GM19438 (cell line): ENCODE results near the gene DENND10.

Experiments used
- ATAC-seq: cut with Tn5 transposase; IDR thresholded peaks from one replicate; pipeline ENCODE4 v1.9.1; 2021; ENCODE audit warnings: low read depth; ENCODE audit not compliant: unreplicated experiment

The DENND10 gene, protein sequence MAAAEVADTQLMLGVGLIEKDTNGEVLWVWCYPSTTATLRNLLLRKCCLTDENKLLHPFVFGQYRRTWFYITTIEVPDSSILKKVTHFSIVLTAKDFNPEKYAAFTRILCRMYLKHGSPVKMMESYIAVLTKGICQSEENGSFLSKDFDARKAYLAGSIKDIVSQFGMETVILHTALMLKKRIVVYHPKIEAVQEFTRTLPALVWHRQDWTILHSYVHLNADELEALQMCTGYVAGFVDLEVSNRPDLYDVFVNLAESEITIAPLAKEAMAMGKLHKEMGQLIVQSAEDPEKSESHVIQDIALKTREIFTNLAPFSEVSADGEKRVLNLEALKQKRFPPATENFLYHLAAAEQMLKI

DNA sequence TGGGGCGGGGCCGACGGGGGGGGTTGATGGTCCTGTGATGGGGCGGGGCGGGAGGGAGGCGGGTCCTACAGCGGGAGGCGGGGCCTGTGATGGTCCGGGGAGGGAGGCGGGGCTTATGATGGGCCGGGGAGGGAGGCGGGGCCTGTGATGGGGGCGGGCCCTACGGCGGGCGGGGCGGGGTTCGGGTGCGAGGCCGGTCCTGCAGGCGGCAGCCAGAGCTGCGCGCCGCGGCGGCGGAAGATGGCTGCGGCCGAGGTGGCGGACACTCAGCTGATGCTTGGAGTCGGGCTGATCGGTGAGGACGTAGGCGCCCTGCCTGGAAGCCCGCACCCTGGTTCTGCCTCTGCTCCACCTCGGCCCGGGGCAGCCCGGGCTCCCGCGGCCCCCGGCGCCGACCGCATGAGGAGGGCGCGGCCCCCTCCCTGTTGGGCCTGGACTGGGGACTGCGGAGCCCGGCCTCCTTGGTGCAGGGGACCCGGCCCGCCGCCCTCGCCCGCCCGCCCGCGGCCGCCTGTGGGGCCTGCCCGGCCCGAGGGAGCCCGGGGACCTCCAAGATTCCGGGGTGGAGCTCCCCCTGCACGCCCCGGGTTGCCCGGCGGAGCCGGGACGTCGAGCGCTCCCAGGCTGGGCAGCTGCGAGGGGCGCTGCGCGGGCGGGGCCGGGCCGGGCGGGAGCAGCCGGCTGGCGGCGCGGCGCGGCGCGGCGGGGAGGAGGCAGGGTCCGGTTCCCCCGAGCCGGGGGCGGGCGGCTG lies at the start of gene DENND10:
Gene DENND10, plus strand, starts transcription at position 211 of the 751 bp plus-strand sequence. Its CDS starts 30 bp downstream, at position 241.
- peak; percentile 71 for ATAC-seq

DNA sequence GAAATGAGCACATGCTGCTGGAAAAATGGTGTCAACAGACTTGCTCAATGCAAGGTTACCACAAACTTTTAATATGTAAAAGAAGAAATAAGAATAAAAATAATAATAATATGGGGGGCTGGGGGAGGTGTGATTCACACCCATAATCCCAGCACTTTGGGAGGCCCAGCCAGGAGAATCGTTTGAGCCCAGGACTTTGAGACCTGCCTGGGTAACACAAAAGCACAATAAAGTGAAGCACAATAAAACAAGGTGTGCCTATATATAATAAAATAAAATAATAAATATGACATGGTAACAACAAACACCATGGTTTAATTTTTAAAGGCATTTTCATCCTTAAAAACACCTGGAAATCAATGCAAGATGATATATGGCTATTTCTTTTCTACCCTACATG lies 48.4 kb upstream of the DENND10 start:
- ATAC-seq: no peak

DNA sequence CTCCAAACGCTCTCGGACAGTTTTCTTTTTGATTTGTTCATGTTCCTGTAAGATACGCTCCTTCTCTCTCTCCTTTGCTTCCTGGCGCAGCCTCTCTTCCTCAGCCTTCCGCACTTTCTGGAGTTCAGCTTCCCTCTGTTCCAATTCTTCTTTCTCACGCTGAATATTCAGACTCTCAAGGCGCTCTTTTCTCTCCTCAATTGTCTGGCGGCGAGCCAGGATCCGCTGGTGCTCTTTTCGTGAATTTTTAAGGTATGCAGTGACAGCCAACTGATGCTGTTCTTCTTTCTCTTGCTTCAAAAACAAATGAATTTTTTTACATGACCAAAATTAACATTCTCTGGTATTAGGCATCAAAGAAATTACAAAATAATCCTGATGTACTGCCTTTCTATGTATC lies 45.9 kb upstream of the DENND10 start:
- ATAC-seq: no peak

DNA sequence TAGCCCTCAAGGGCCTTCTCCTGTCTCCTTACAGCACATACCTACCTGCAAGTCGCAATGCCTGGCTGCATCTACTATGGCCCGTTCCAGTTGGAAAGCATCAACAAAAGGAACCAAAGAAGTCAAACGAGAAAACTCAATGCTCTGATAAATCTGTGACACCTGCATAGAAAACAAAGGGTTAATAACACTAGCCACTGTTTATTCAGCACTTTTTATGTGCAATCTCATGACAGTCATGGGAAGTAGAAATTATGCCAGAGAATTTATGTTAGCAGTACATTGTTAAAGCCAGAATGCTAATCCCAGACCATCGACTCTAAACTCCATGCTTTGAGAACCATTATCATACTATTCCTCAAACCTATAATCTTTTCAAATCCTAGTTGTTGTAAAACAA lies 44.4 kb upstream of the DENND10 start:
- ATAC-seq: no peak

DNA sequence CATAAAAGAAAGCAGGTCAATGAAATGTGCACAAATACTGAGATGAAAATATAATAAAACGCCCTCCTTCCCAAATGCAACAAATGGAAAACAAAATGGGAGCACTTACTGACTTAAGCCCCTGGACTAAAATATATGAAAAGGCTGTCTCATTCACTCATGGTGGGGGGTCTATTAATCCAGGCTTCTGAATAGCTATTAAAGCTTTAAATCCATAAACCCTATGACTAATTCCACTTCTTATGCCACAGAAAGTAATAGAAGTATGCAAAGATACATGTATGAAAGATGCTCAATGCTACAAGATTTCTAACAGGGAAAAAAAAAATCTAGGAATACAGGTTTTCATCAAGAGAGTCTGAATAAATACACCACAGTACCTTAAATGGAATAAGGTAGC lies 43.8 kb upstream of the DENND10 start:
- no peak for ATAC-seq

DNA sequence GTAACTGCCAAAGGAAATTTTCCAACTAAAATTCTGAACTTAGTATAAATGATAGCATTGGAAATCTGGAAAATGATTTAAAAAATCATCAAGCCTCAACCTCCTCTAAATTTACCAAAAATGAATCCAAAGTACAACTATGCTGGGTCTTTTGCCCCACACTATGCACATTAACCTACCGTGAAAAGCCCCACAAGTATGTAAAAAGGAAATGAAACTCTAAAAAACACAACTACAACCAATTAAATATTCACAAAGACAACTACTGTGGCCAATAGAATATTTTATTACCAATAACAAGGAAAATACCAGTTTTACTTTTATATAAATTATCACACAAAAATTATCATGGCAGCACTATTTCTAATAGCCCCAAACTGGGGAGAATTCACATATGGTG lies 42.6 kb upstream of the DENND10 start:
- no peak for ATAC-seq

DNA sequence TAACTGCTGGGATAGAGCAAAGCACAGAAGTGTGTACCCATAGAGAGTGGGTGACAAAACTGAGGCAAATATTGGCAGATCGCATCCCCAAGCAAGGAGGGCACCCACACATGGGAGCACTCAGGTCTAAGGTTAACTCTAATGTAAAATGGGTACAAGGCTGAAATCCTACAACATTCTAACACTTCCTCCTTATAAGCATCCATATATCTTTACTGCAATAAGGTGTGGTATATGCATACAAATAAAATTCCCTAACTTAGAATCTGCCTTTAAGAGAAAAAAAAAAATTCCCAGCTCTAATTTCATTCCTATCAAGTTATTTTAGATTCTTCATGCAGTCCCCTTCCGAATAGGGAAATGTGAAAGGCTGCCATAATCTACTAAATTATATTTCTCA lies 42.0 kb upstream of the DENND10 start:
- no peak for ATAC-seq

DNA sequence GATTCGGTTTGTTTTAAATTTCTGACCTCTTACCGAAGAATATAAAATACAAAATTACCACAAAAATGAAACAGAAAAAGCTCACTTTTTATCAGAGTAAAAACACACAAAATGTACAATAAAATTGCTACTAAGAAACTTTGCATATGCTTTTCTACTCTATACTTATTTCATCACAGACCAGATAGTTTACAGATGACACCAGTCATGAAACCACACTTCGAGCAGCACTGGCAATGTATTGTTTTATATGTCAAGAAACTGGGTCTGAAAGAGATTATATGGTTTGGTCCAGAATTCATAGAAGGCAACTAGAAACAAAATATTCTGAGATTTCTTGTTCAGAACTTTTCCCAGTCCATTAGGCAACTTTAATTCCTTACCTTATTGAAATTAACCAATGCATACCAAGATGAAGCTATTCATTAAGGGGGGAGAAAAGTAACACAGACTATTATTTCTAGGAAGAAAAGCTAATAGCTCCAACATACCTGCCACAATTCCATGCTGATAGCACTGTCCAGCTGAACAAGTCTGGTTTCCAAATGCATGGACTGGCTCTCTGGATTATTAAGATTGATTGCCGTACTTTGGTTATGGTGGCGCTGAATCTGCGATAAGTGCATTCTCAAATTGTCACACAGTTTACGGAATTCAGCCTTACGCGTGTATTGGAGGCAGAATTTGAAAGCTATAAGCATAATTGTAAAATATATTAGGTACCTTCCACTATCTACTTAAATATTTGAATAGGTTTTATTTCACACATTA lies 33.3 kb upstream of the DENND10 start:
- no peak for ATAC-seq

DNA sequence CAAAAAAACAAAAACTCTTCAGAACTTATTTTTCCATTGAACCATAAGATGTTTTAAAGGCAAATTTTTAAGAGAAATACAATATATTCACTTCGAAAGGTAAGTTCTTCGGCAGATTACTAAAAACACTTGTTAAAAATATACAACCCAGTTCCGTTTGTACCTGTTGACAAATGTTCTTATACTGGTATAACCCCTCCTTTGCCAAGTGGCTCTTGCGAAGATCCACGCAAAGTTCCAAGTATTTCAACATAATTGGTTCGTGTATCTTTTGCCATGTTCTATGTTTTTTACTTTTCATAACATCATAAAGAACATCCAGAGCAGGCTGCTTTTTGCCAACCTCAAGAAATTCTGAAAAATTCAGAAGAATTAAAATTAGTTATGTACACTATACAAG lies 30.3 kb upstream of the DENND10 start:
- ATAC-seq: no peak

DNA sequence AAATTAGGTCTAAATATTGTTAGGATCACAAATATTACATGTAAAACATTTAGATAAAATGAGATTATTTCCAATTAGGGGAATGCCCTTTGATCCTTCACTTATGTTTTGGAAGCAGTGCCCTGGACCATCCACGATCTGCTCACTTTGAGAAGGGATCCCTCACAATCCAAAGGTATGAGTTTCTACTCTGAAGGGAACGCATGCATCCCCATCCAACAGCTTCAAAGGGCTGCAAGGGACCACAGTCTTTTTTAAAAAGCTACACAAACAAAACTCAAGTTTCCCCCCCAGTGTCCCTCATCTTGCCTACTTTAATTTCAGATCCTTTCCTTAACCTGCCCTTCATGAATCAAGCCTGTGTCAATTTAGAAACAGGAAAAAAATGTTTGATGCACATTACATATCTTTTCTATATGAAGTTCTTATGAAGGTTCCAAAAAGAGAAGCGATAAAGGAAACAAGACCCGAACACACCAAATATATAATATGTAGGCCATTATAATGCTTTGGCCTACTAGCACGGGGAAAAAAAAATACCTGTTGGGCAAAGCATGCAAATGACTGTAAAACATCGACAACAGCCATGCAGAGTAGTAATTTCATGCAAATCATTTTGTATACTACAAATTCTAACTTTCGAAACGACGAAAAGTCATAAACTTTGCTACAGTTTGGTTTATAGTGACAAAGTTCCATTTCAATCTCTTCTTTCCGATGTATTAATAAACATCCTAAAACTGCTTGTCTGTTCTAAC lies 25.3 kb upstream of the DENND10 start:
- no peak for ATAC-seq

DNA sequence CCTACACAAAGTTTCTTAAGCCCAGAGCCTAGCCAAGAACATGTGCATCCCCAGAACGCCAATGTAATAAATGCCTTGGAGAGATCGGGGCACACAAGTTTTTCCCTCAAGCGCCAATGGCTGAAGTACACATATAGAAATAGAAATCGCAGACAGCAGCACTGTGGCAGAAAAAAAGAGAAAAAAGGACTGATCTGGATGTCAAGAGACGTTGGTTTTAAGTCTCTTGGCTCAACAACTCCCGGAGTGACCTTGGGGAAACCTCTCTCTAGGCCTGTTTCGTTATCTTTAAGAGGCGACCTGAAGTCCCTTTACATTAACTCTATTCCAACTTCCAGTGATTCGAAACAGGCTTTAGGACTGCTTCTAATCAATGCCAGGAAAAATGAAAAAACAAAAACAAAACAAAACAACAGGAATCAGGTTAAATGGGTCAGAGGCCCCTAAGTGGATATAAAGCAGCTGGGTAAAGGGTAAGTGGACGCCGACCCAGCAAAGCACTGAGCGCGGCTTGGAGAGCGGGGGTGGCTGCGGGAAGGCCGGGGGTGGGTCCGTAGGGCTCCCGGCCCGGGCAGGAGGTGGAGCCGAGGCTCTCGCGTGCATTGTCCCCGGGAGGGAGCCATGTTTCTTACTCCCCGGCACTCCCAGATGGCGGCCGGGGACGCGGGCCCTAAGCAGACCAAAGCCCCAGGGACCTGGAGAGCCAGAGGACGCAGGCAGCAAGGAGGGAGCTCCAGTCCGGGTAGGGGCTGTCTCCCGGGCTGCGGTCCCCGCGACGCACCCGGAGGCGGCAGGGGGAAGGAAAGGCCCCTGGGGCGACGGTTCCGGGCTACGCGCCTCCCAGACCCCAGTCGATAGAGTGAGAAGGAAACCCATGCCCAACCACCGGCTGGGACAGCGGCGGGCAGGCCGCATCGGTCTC lies 24.1 kb upstream of the DENND10 start:
- peak; percentile 60 for ATAC-seq

DNA sequence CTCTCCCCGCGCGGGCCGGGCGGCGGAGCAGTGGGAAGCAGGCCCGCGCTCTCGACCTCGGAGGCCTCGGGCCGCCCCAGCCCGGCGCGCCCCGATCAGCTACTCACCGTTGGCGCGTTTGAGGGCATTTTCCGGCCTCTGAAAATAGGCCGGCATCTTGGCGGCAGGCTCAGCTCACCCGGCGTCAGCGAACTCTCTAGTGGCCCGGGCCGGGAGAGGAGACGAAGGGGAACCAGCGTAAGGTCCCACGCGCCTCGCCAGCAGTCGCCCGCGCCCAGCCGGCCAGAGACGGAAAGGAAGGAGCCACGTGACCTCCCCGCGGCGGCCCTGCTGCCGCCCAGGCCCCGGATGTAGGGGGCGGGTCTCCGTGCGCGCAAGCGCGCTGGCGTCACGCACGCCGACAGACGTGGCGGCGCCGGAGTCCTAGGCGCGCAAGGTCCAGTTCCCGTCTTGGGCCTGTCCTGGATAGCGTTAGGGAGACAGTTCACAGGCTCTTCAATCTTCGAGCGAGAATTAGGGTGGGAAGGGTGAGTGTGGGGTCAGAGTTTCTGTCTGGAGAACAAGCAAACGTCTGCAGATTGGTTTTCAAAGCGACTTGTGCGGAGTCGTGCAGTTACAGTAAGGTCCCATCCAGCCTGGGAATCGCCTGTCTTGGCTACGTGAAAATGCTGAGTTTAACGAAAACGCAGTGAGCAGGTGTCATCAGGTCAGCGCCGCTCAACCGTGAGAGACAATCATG lies 23.2 kb upstream of the DENND10 start, which contains the start of gene EIF3A:
Gene EIF3A, minus strand, starts transcription at position 297 of the 739 bp plus-strand sequence. Its CDS starts 141 bp downstream, at position 156.
- peak; percentile 76 for ATAC-seq

DNA sequence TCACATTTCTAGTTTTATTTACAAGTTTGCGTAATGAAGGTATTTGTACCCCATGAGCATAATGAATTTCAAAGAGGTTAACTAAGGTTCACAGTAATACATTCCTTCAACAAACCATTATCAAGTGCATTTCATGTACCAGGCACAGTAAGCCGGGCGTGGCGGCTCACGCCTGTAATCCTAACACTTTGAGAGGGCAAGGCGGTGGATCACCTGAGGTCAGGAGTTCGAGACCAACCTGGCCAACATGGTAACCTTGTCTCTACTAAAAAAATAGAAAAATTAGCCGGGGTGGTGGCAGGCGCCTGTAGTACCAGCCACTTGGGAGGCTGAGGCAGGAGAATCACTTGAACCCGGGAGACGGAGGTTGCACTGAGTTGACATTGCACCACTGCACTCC lies 19.0 kb upstream of the DENND10 start:
- no peak for ATAC-seq

DNA sequence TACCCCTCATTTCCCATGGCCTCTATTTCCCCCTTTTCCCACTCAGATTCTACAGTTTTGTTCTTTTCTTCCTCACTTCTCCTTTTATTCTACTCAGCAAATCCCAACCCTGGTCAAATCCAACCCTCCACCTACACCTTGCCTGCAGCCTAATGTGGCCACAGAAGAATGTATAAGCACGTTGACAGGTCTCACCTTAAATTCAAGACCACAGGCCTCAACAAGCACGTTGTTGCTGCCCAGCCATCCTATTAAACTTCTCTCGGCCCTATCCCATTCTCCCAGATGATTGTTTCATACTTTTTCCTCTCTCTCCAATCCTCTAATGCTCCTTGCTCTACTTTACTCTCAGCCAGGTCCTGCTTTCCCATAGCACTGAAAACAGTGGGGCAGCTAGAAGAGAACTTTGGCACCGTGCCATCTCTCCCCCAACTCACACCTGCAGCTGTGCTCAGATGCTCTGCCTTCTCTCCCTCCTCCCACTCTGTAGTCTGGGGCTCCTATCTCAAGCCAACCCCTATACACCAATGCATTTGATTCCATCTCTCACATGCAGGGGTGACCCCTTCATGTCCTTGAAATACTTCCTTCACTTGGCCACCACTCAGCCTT lies 16.5 kb upstream of the DENND10 start:
- no peak for ATAC-seq

DNA sequence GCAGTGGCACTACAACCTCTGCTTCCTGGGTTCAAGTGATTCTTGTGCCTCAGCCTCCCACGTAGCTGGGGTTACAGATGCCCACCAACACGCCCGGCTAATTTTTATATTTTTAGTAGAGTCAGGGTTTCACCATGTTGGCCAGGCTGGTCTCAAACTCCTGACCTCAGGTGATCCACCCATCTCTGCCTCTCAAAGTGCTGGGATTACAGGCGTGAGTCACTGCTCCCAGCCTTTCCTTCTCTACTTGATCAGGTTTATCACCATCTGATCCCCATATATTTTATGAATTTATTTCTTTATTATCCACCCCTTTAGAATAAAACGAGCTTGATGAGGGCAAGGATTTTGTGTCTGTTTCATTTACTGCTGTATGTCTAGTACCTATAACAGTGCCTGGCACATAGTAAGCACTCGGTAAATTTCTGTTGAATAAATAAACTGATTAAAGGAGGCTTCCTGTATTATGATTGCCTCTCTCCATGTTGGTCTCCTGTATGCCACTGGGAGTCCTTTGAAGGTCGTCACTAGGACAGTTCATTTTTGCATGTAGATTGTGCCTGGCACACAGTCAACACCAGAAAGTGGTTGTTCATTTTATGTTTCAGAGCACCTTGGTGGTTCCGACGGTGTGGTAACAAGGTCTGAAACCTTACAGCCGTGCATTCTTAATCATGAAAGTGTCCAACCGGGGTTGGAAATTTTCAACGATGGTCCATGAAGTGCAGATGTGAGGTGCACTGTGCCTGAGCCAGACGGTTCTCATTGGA lies 13.7 kb upstream of the DENND10 start:
- peak; percentile 55 for ATAC-seq

DNA sequence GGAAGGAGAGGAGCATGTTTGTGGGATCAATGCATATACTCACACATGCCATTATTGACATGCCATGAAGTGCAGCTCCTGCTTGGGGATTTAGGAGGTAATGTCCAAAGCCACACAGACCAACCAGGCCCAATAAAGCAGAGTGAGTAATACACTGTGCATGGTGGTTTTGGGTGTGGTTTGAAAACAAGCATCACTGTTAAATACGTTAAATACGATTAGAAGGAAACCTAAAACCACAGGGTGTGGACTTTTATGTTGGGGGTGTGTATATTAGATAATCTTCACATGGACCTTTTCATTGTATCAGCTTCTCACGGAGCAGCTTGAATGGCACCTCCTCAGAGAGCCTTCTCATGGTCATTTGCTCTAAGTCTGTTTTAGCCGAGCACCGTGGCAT lies 12.9 kb upstream of the DENND10 start:
- peak; percentile 51 for ATAC-seq

DNA sequence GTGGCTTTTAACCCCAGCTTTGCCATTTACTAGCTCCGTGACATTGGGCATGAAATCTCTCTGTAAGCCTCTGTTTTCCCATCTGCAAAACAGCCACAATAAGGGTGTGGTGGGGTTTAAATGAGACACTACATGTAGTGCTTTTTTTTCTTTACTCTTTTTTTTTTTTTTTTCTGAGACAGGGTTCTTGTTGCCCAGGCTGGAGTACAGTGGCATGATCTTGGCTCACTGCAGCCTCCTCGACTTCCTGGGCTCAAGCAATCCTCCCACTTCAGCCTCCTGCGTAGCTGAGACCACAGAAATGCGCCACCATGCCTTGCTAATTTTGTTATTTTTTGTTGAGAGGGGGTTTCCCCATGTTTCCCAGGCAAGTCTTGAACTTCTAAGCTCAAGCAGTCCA lies 8.3 kb upstream of the DENND10 start:
- no peak for ATAC-seq
